K562 (cell line): ENCODE data around the gene ATP6V1G2.

Source experiments
- ATF1 ChIP-seq, 2 experiments: fragments of 450-650 bp in 1 of 2; IDR thresholded peaks; 2 replicates each; pipeline ENCODE4 v1.6.1; 2016; ENCODE audit warnings: missing compliant biosample characterization in 1 of 2, missing genetic modification characterization in 1 of 2
- MYC ChIP-seq, 2 experiments: fragments of 250-450 bp in 1 of 2; sonication (Bioruptor Pico) in 1 of 2; IDR thresholded peaks; 2 replicates each; pipeline versions ENCODE4 v1.5.1 to v1.6.1; 2012 to 2021; ENCODE audit warnings: low read depth in 2 of 2, borderline replicate concordance in 1 of 2, improper control_type of control experiment in 1 of 2, low read length in 1 of 2, mild to moderate bottlenecking in 1 of 2, moderate library complexity in 1 of 2
- RAD21 ChIP-seq, 2 experiments: fragments of 250-450 bp in 1 of 2; fragments of 450-650 bp in 1 of 2; sonication (Bioruptor Pico) in 1 of 2; formaldehyde crosslinking in 1 of 2; IDR thresholded peaks in 1 of 2; conservative IDR thresholded peaks in 1 of 2; 2 replicates each; pipeline versions ENCODE4 v1.4.0 to v1.8.0; 2020 to 2022; ENCODE audit warnings: mild to moderate bottlenecking in 2 of 2, moderate library complexity in 1 of 2
- TF ChIP-seq, protein P1 (sequence below): sonication (generic); formaldehyde crosslinking; IDR thresholded peaks from 2 replicates; pipeline ENCODE4 v1.8.1; 2023; ENCODE audit warnings: mild to moderate bottlenecking, missing genetic modification reagents, moderate library complexity

DNA sequence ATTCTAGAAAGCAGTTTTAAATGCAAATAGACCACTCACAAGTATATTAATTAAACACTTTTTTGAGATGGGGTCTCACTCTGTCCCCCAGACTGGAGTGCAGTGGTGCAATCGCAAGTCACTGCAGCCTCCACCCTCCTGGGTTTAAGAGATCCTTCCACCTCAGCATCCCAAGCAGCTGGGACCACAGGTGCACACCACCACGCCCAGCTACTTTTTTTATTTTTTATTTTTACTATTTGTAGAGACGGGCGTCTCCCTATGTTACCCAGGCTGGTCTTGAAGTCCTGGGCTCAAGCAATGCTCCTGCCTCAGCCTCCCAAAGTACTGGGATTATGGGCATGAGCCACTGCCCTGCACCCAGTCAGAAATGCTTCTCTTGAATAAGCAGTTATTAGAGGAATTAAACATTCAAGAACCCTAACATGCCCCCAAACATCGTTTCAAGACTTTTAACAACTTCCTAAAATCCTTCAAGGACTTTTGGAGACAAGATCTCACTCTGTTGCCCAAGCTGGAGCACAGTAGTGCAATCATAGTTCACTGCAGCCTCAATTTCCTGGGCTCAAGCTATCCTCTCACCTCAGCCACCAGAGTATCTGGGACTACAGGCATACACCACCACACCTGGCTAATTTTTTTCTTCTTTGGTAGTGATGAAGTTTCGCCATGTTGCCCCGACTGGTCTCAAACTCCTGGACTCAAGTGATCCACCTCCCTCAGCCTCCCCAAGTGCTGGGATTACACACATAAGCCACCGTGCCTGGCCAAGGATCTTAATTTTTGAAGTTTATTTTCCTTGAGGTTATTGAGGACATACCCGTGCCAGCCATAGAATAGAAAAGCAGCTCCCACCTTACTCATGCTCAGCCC is 14.4 kb downstream of the ATP6V1G2 start:
- TF ChIP-seq MYC (IDR thresholded peaks at IDR 0.05; ENCODE audit: low read depth, low read length): no peak
- no peak for TF ChIP-seq MYC (CRISPR knock-in tag; IDR thresholded peaks at IDR 0.05; ENCODE audit: borderline replicate concordance, low read depth)
- no peak for TF ChIP-seq RAD21 (CRISPR knock-in tag; conservative IDR thresholded peaks at IDR 0.05 in 1 of 2, IDR thresholded peaks at IDR 0.05 in 1 of 2)
- TF ChIP-seq ATF1 (CRISPR knock-in tag; IDR thresholded peaks at IDR 0.05): no peak
- TF ChIP-seq ATF1 (tag; IDR thresholded peaks at IDR 0.05): no peak
- TF ChIP-seq, protein P1, sequence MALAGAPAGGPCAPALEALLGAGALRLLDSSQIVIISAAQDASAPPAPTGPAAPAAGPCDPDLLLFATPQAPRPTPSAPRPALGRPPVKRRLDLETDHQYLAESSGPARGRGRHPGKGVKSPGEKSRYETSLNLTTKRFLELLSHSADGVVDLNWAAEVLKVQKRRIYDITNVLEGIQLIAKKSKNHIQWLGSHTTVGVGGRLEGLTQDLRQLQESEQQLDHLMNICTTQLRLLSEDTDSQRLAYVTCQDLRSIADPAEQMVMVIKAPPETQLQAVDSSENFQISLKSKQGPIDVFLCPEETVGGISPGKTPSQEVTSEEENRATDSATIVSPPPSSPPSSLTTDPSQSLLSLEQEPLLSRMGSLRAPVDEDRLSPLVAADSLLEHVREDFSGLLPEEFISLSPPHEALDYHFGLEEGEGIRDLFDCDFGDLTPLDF (CRISPR knock-in tag): no peak
